ENCODE measurements around the gene MS4A15. TPM values are rescaled to one million over a fixed set of nuclear protein-coding genes. Genes with fewer than 3 reads are reported as not detected.

The MS4A15 gene
- total and polyA plus RNA-seq, 9 donors = 0.15 to 1.1 (median 0.33) TPM; not detected in 6

- WGBS, 3 donors = 84 to 88% (median 88%) methylated on average over 17 of the region's 17 CpGs
Observed at GRCh38 chr11:60797846-60798630, 41.4 kb downstream of the MS4A15 start.

GRCh38 chr11:60798631-60799030 is 42.0 kb downstream of the MS4A15 start:
- Histone ChIP-seq H3K27ac (no peak overlapping the region), H3K27me3 (no peaks in the 10 kb centered on the region)

More at GRCh38 chr11:60797846-60798630, 41.4 kb downstream of the MS4A15 start:
- DNase-seq = no peak
- Histone ChIP-seq H3K36me3 (no peaks in the 10 kb centered on the region), H3K27ac (no peak overlapping the region), H3K9me3 (no peaks in the 10 kb centered on the region), H3K4me1 (ENCODE audit: insufficient read depth) (no peaks in the 10 kb centered on the region), H3K4me3 (no peak overlapping the region), H3K27me3 (no peaks in the 10 kb centered on the region)
- intact Hi-C loops (cut with DNase I) = no loop called here
- TF ChIP-seq CTCF (IDR thresholded peaks at IDR 0.05) = no peak
- no peak for TF ChIP-seq EP300 (IDR thresholded peaks at IDR 0.05)
- TF ChIP-seq POLR2A (IDR thresholded peaks at IDR 0.05) = no peak

GRCh38 chr11:60801194-60801593 is 44.5 kb downstream of the MS4A15 start:
- H3K27ac ChIP-seq = no peak overlapping the region
- intact Hi-C loops (cut with DNase I) = no loop called here
- no peaks in the 10 kb centered on the region for H3K4me1 ChIP-seq (ENCODE audit: insufficient read depth)
- WGBS, 3 donors = 87 to 88% (median 87%) methylated on average over 10 of the region's 10 CpGs
- no peak overlapping the region for H3K4me3 ChIP-seq
- no peak for DNase-seq
- H3K9me3 ChIP-seq = no peaks in the 10 kb centered on the region
- no peaks in the 10 kb centered on the region for H3K36me3 ChIP-seq
- no peaks in the 10 kb centered on the region for H3K27me3 ChIP-seq
- TF ChIP-seq POLR2A (IDR thresholded peaks at IDR 0.05) (no peak), EP300 (IDR thresholded peaks at IDR 0.05) (no peak), CTCF (IDR thresholded peaks at IDR 0.05) (no peak)

More at GRCh38 chr11:60798631-60799030, 42.0 kb downstream of the MS4A15 start:
- WGBS, 3 donors = 93 to 95% (median 93%) methylated on average over 3 of the region's 3 CpGs
- no peak for DNase-seq
- TF ChIP-seq EP300 (IDR thresholded peaks at IDR 0.05) = no peak
- no peak for TF ChIP-seq CTCF (IDR thresholded peaks at IDR 0.05)
- no peak for TF ChIP-seq POLR2A (IDR thresholded peaks at IDR 0.05)
- no peak overlapping the region for H3K4me3 ChIP-seq
- no peaks in the 10 kb centered on the region for H3K4me1 ChIP-seq (ENCODE audit: insufficient read depth)
- no peaks in the 10 kb centered on the region for H3K9me3 ChIP-seq
- intact Hi-C loops (cut with DNase I) = no loop called here
- no peaks in the 10 kb centered on the region for H3K36me3 ChIP-seq

GRCh38 chr11:60803273-60803936 is 46.7 kb downstream of the MS4A15 start:
- no peaks in the 10 kb centered on the region for H3K36me3 ChIP-seq
- no peaks in the 10 kb centered on the region for H3K27me3 ChIP-seq
- H3K4me3 ChIP-seq = no peak overlapping the region
- WGBS, 3 donors = 57 to 63% (median 60%) methylated on average over 7 of the region's 7 CpGs
- intact Hi-C loops (cut with DNase I) = no loop called here
- no peaks in the 10 kb centered on the region for H3K9me3 ChIP-seq
- no peak for TF ChIP-seq CTCF (IDR thresholded peaks at IDR 0.05)
- DNase-seq = no peak
- H3K27ac ChIP-seq = no peak overlapping the region
- H3K4me1 ChIP-seq (ENCODE audit: insufficient read depth) = no peaks in the 10 kb centered on the region

Measured in ovary (tissue), 9 donors.